Measurements from ENCODE around the gene FUOM. TPM values are rescaled to one million over a fixed set of nuclear protein-coding genes. Genes with fewer than 3 reads are reported as not detected.

FUOM gene
- total and polyA plus RNA-seq, 2 of the 4 experiments (the other 2 are of a cell fraction): 26.3 to 52.8 TPM

DNA sequence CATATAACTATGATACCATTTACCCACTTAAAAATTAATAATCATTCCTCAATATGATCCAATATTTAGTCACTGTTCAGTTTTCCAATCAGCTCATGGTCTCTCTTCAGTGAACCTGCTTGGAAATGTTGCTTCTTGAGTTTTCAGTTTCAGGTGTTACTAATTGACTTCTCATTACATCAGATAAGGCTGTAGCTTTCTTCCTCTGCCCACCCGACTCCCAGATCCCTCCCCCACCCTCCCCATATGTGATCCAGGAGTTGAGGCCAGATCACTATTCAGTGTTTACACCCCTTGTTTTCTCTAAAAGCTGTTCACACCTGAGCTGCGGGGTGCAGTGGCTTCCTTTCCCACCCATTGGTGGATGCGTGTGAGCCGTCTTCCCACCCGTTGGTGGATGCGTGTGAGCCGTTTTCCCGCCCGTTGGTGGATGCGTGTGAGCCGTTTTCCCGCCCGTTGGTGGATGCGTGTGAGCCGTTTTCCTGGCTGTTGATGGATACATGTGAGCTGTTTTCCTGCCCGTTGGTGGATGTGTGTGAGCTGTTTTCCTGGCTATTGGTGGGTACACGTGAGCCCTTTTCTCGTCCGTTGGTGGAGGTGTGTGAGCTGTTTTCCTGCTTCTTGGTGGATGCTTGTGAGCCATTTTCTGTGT is 32.9 kb upstream of the FUOM start:
- TF ChIP-seq MXI1 (IDR thresholded peaks at IDR 0.05; ENCODE audit: borderline replicate concordance, low read depth, low read length) (no peak), MAZ (IDR thresholded peaks at IDR 0.05; ENCODE audit: borderline replicate concordance, low read depth, low read length) (no peak), SMC3 (IDR thresholded peaks at IDR 0.05; ENCODE audit: low read depth, low read length) (no peak), NFE2L2 (IDR thresholded peaks at IDR 0.05; ENCODE audit: low read depth, low read length) (no peak), CEBPB (IDR thresholded peaks at IDR 0.05; ENCODE audit: low read depth, low read length) (no peak), RFX5 (IDR thresholded peaks at IDR 0.05; ENCODE audit: low read depth, low read length) (no peak), CHD1 (IDR thresholded peaks at IDR 0.05; ENCODE audit: low read depth, low read length) (no peak), FOS (IDR thresholded peaks at IDR 0.05; ENCODE audit: low read depth, low read length) (no peak), RCOR1 (IDR thresholded peaks at IDR 0.05; ENCODE audit: insufficient replicate concordance, low read length) (no peak)
- Histone ChIP-seq H3K4me2 (ENCODE audit: low read depth, low read length) (no peak overlapping the region), H3K79me1 (ENCODE audit: low read depth in 1 of 2, low read length in 2 of 2) (peaks cover 13 to 14% of the 10 kb centered on the region in 2 experiments), H3K18ac (ENCODE audit: low read depth, low read length) (no peak overlapping the region), H3K4me3 (ENCODE audit: insufficient read depth, low read depth, low read length) (no peak overlapping the region), H4K8ac (ENCODE audit: low read depth in 2 of 2, low read length in 2 of 2) (no peak overlapping the region), H2BK120ac (ENCODE audit: low read depth, low read length) (no peak overlapping the region), H3K4ac (ENCODE audit: low read depth, low read length) (no peak overlapping the region), H2AFZ (replicated peaks; ENCODE audit: low read length, poor library complexity) (no peak overlapping the region), H3K9me1 (ENCODE audit: insufficient read depth, low read length) (peaks cover 5% of the 10 kb centered on the region; the same call in 1 of the 2 replicates), H3K23ac (ENCODE audit: low read depth, low read length) (no peak overlapping the region), H3K36me3 (ENCODE audit: control insufficient read depth, insufficient read depth, low read length) (peaks cover 10% of the 10 kb centered on the region; the same call in 1 of the 2 replicates), H2BK5ac (ENCODE audit: low read depth, low read length, poor library complexity, severe bottlenecking) (no peak overlapping the region), H3K4me1 (ENCODE audit: control insufficient read depth, insufficient read depth, low read length) (peaks cover 4% of the 10 kb centered on the region; the same call in 1 of the 2 replicates), H4K91ac (ENCODE audit: insufficient read depth, low read depth, low read length) (no peak overlapping the region), H3K9me3 (ENCODE audit: control insufficient read depth, insufficient read depth, low read length) (no peaks in the 10 kb centered on the region), H3K27ac (ENCODE audit: insufficient read depth, low read length) (no peak overlapping the region), H3K56ac (ENCODE audit: extremely low read depth, insufficient read depth, low read length) (no peak overlapping the region), H4K20me1 (ENCODE audit: insufficient read depth, low read length) (no peaks in the 10 kb centered on the region), H2BK15ac (ENCODE audit: low read depth, low read length) (no peak overlapping the region), H3K9ac (ENCODE audit: low read depth, low read length) (no peak overlapping the region), H2BK20ac (ENCODE audit: low read depth, low read length) (no peak overlapping the region), H3K27me3 (ENCODE audit: control insufficient read depth, insufficient read depth, low read length) (no peaks in the 10 kb centered on the region), H2AK5ac (ENCODE audit: low read depth, low read length) (no peak overlapping the region), H2AK9ac (replicated peaks; ENCODE audit: low read depth, low read length, poor library complexity) (no peak overlapping the region), H4K5ac (ENCODE audit: low read depth, low read length) (no peak overlapping the region), H3K14ac (replicated peaks; ENCODE audit: low read depth, low read length) (no peak overlapping the region)
- ATAC-seq (ENCODE audit: low read depth): no peak
- BruUV-seq (replicated peaks): no TSS peak
- intact Hi-C loops (cut with micrococcal nuclease) (no loop called here), dilution Hi-C loops (cut with HindIII; ENCODE audit: low sequenced_read_pairs, unreplicated experiment) (no loop called here), in situ Hi-C loops (cut with MboI; ENCODE audit: low sequenced_read_pairs) (no loop called here)
- no peak for DNase-seq
- CTCF ChIA-PET: no interaction called here
- no CpG with 5 or more reads among the region's 19 CpGs for WGBS, 2 experiments (ENCODE audit: extremely low coverage in 2 of 2, insufficient read length in 1 of 2)
- POLR2A ChIA-PET (ENCODE audit: unreplicated experiment): no interaction called here
